CD4-positive, CD25-positive, alpha-beta regulatory T cell (primary cell): ENCODE data around the gene IL5RA. TPM values are rescaled to one million over a fixed set of nuclear protein-coding genes. Genes with fewer than 3 reads are reported as not detected.

Source experiments
- ATAC-seq, 2 donors: fragments of 150-1000 bp; cut with Tn5 transposase; one replicate each; pipeline ENCODE4 v1.10.0; 2021; ENCODE audit warnings: low read depth in 2 of 2, moderate number of reproducible peaks in 2 of 2, moderate library complexity in 1 of 2
- DNase-seq, 3 donors: peaks; one replicate each; pipeline versions ENCODE4 v3.0.0 to v3.0.0-alpha.2; 2012 to 2022; ENCODE audit warnings: mixed read lengths in 1 of 3
- H3K27ac ChIP-seq: one replicate; pipeline ENCODE4 v1.7.0; 2013; ENCODE audit warnings: mild to moderate bottlenecking, low read length; ENCODE audit not compliant: insufficient read depth, poor library complexity, severe bottlenecking
- H3K27me3 ChIP-seq: one replicate; pipeline ENCODE4 v1.7.0; 2013; ENCODE audit warnings: low read length; ENCODE audit not compliant: control insufficient read depth, insufficient read depth
- H3K36me3 ChIP-seq: one replicate; pipeline ENCODE4 v1.7.0; 2013; ENCODE audit warnings: mild to moderate bottlenecking, low read length, moderate library complexity; ENCODE audit not compliant: control insufficient read depth, insufficient read depth
- H3K4me1 ChIP-seq: 2 replicates; pipeline ENCODE4 v1.7.0; 2013; ENCODE audit warnings: mild to moderate bottlenecking, low read length; ENCODE audit not compliant: insufficient read depth, control insufficient read depth, poor library complexity, severe bottlenecking
- H3K4me3 ChIP-seq: one replicate; pipeline ENCODE4 v1.7.0; 2013; ENCODE audit warnings: low read depth, mild to moderate bottlenecking, low read length, moderate library complexity
- H3K9me3 ChIP-seq, 2 experiments: 1 replicate in 1 of 2; 2 replicates in 1 of 2; pipeline ENCODE4 v1.7.0; 2013; ENCODE audit warnings: low read length in 2 of 2, mild to moderate bottlenecking in 1 of 2, moderate library complexity in 1 of 2; ENCODE audit not compliant: control insufficient read depth in 2 of 2
- H3K27ac Mint-ChIP-seq, 3 donors: one replicate each; pipeline ENCODE4 v1.8.0; 2020 to 2022; ENCODE audit warnings: mild to moderate bottlenecking in 3 of 3, mixed read lengths in 3 of 3, moderate library complexity in 2 of 3
- H3K27me3 Mint-ChIP-seq: one replicate; pipeline ENCODE4 v1.8.0; 2022; ENCODE audit warnings: mild to moderate bottlenecking, mixed read lengths
- H3K36me3 Mint-ChIP-seq: one replicate; pipeline ENCODE4 v1.8.0; 2020; ENCODE audit warnings: mixed read lengths
- H3K4me1 Mint-ChIP-seq, 4 donors: one replicate each; pipeline ENCODE4 v1.8.0; 2020 to 2022; ENCODE audit warnings: mixed read lengths in 4 of 4, mild to moderate bottlenecking in 1 of 4
- H3K4me3 Mint-ChIP-seq, 4 donors: one replicate each; pipeline ENCODE4 v1.8.0; 2020 to 2022; ENCODE audit warnings: mild to moderate bottlenecking in 4 of 4, mixed read lengths in 4 of 4, moderate library complexity in 3 of 4
- H3K9me3 Mint-ChIP-seq, 7 donors: one replicate each; pipeline ENCODE4 v1.8.0; 2020 to 2022; ENCODE audit warnings: mixed read lengths in 7 of 7, mild to moderate bottlenecking in 3 of 7, moderate library complexity in 2 of 7
- polyA plus RNA-seq, 4 donors: library from polyadenylated mRNA; unstranded; fragments of 300-500 nt; fragmentation: Illumina TruSeq; gene quantifications; one replicate each; pipeline ENCODE4 v1.2.3, GENCODE V29; 2021
- total RNA-seq: library from RNA; stranded (reverse); gene quantifications from one replicate; pipeline ENCODE4 v1.2.3, GENCODE V29; 2022

The IL5RA gene
- total and polyA plus RNA-seq, 5 donors from 2014 or later = 3.7 TPM; not detected in 4

GRCh38 chr3:3059645-3060044 lies 50.5 kb downstream of the IL5RA start:
- H3K9me3 ChIP-seq = no peaks in the 10 kb centered on the region

GRCh38 chr3:3053974-3054373 lies 56.2 kb downstream of the IL5RA start:
- H3K4me3 Mint-ChIP-seq = no peak overlapping the region

More at GRCh38 chr3:3059645-3060044, 50.5 kb downstream of the IL5RA start:
- ATAC-seq (no peak), DNase-seq (no peak)
- H3K27me3 Mint-ChIP-seq = no peaks in the 10 kb centered on the region
- Histone ChIP-seq H3K4me1 (no peaks in the 10 kb centered on the region), H3K27me3 (peaks cover 3% of the 10 kb centered on the region), H3K27ac (no peak overlapping the region), H3K36me3 (no peaks in the 10 kb centered on the region), H3K4me3 (no peak overlapping the region)
- H3K27ac Mint-ChIP-seq = no peak overlapping the region
- no peaks in the 10 kb centered on the region for H3K36me3 Mint-ChIP-seq
- peaks cover 0 to 5% (median 0%) of the 10 kb centered on the region in 7 donors for H3K9me3 Mint-ChIP-seq
- no peaks in the 10 kb centered on the region for H3K4me1 Mint-ChIP-seq
- H3K4me3 Mint-ChIP-seq = no peak overlapping the region

GRCh38 chr3:3038201-3038991 lies 71.8 kb downstream of the IL5RA start:
- Histone ChIP-seq H3K4me3 (no peak overlapping the region), H3K36me3 (no peaks in the 10 kb centered on the region), H3K27me3 (no peaks in the 10 kb centered on the region), H3K4me1 (no peaks in the 10 kb centered on the region), H3K27ac (no peak overlapping the region), H3K9me3 (no peaks in the 10 kb centered on the region)
- Mint-ChIP-seq H3K36me3 (no peaks in the 10 kb centered on the region), H3K27me3 (peaks cover 9% of the 10 kb centered on the region), H3K27ac (no peak overlapping the region), H3K4me1 (no peaks in the 10 kb centered on the region), H3K9me3 (peaks cover 0 to 2% (median 0%) of the 10 kb centered on the region in 7 donors), H3K4me3 (no peak overlapping the region)
- no peak for DNase-seq
- no peak for ATAC-seq

More at GRCh38 chr3:3053974-3054373, 56.2 kb downstream of the IL5RA start:
- DNase-seq = no peak
- no peak for ATAC-seq
- no peaks in the 10 kb centered on the region for H3K4me1 Mint-ChIP-seq
- no peaks in the 10 kb centered on the region for H3K36me3 Mint-ChIP-seq
- Histone ChIP-seq H3K27ac (no peak overlapping the region), H3K4me3 (no peak overlapping the region), H3K36me3 (no peaks in the 10 kb centered on the region), H3K4me1 (no peaks in the 10 kb centered on the region), H3K27me3 (no peaks in the 10 kb centered on the region), H3K9me3 (no peaks in the 10 kb centered on the region)
- peaks cover 5% of the 10 kb centered on the region for H3K27me3 Mint-ChIP-seq
- peaks cover 0 to 5% (median 0%) of the 10 kb centered on the region in 7 donors for H3K9me3 Mint-ChIP-seq
- no peak overlapping the region for H3K27ac Mint-ChIP-seq

- Mint-ChIP-seq H3K4me3 (no peak overlapping the region), H3K36me3 (no peaks in the 10 kb centered on the region), H3K27ac (no peak overlapping the region), H3K9me3 (peaks cover 0 to 2% (median 0%) of the 10 kb centered on the region in 7 donors), H3K4me1 (no peaks in the 10 kb centered on the region), H3K27me3 (peaks cover 15% of the 10 kb centered on the region)
- Histone ChIP-seq H3K27me3 (no peaks in the 10 kb centered on the region), H3K4me1 (no peaks in the 10 kb centered on the region), H3K36me3 (no peaks in the 10 kb centered on the region), H3K27ac (no peak overlapping the region), H3K9me3 (no peaks in the 10 kb centered on the region), H3K4me3 (no peak overlapping the region)
- no peak for DNase-seq
- no peak for ATAC-seq
Measured at GRCh38 chr3:3037156-3037555, 73.0 kb downstream of the IL5RA start.

GRCh38 chr3:3031326-3031725 lies 78.8 kb downstream of the IL5RA start:
- Mint-ChIP-seq H3K4me3 (no peak overlapping the region), H3K27ac (no peak overlapping the region)
- no peak overlapping the region for H3K4me3 ChIP-seq

GRCh38 chr3:3027976-3028567 lies 82.1 kb downstream of the IL5RA start:
- Mint-ChIP-seq H3K9me3 (no peaks in the 10 kb centered on the region), H3K4me1 (peaks cover 0 to 15% (median 7%) of the 10 kb centered on the region in 4 donors), H3K27me3 (peaks cover 5% of the 10 kb centered on the region), H3K27ac (peak overlapping the region in 1 of 3 donors; percentile 0), H3K4me3 (peak overlapping the region in 1 of 4 donors; percentile 74), H3K36me3 (no peaks in the 10 kb centered on the region)
- ATAC-seq (peak; percentile 37 to 42), DNase-seq (peak in 2 of 3 donors; percentile 35 to 54)
- Histone ChIP-seq H3K36me3 (no peaks in the 10 kb centered on the region), H3K27ac (no peak overlapping the region), H3K9me3 (no peaks in the 10 kb centered on the region), H3K4me1 (no peaks in the 10 kb centered on the region), H3K27me3 (peaks cover 2% of the 10 kb centered on the region), H3K4me3 (peak overlapping the region; percentile 29)

More at GRCh38 chr3:3031326-3031725, 78.8 kb downstream of the IL5RA start:
- no peak overlapping the region for H3K27ac ChIP-seq
- ATAC-seq = no peak
- Mint-ChIP-seq H3K27me3 (peaks cover 15% of the 10 kb centered on the region), H3K36me3 (no peaks in the 10 kb centered on the region), H3K9me3 (peaks cover 0 to 2% (median 0%) of the 10 kb centered on the region in 7 donors), H3K4me1 (peaks cover 0 to 15% (median 7%) of the 10 kb centered on the region in 4 donors)
- no peaks in the 10 kb centered on the region for H3K9me3 ChIP-seq
- no peak for DNase-seq
- no peaks in the 10 kb centered on the region for H3K36me3 ChIP-seq
- no peaks in the 10 kb centered on the region for H3K27me3 ChIP-seq
- H3K4me1 ChIP-seq = no peaks in the 10 kb centered on the region

- H3K27ac ChIP-seq = no peak overlapping the region
- H3K4me1 ChIP-seq = no peaks in the 10 kb centered on the region
- H3K4me3 ChIP-seq = no peak overlapping the region
- no peaks in the 10 kb centered on the region for H3K36me3 Mint-ChIP-seq
- peaks cover 12% of the 10 kb centered on the region for H3K27me3 Mint-ChIP-seq
- no peaks in the 10 kb centered on the region for H3K36me3 ChIP-seq
- H3K4me1 Mint-ChIP-seq = peaks cover 0 to 6% (median 3%) of the 10 kb centered on the region in 4 donors
- peaks cover 2% of the 10 kb centered on the region for H3K27me3 ChIP-seq
- H3K9me3 Mint-ChIP-seq = no peaks in the 10 kb centered on the region
- no peak overlapping the region for H3K4me3 Mint-ChIP-seq
- no peak for ATAC-seq
- DNase-seq = no peak
- H3K9me3 ChIP-seq = no peaks in the 10 kb centered on the region
- H3K27ac Mint-ChIP-seq = no peak overlapping the region
Measured at GRCh38 chr3:3023111-3023745, 86.9 kb downstream of the IL5RA start.
